SK-N-DZ (cell line): Measurements from ENCODE around the gene RMI1.
"Not testable (repeated sequence)": the region's sequence is repeated elsewhere in the genome, so short reads cannot be mapped to it uniquely, and the experiment has no call there.

Experiments
- DNase-seq: peaks from one replicate; pipeline ENCODE4 v3.0.0-alpha.2; 2015; ENCODE audit warnings: low spot score
- small RNA-seq, 2 experiments: library from RNA; depleted of rRNA; stranded (forward); fragments of <200 nt; gene quantifications; one replicate each; pipeline ENCODE3, GENCODE V24; 2014

Gene RMI1

GRCh38 chr9:84002344-84002743 lies 21.7 kb downstream of the RMI1 start:
- DNase-seq = no peak

GRCh38 chr9:84003246-84003645 lies 22.6 kb downstream of the RMI1 start:
- no peak for DNase-seq

- no peak for DNase-seq
Observed at GRCh38 chr9:84007662-84008061, 27.1 kb downstream of the RMI1 start.

- DNase-seq = no peak
Observed at GRCh38 chr9:84024041-84024575, 43.5 kb downstream of the RMI1 start.

- no peak for DNase-seq
Observed at GRCh38 chr9:84027201-84027600, 46.6 kb downstream of the RMI1 start.

GRCh38 chr9:84031534-84031933 lies 50.9 kb downstream of the RMI1 start:
- DNase-seq = no peak

- not testable (repeated sequence) for DNase-seq
Observed at GRCh38 chr9:84041857-84042256, 61.3 kb downstream of the RMI1 start.

- DNase-seq = no peak
Observed at GRCh38 chr9:84045481-84046097, 65.0 kb downstream of the RMI1 start.

Small RNAs within 50 kb of the gene (small RNA-seq; reads per million reads assigned to genes)
- 0 reads per million in 2 experiments for gene RF00019
